GM04503 (cell line): ENCODE results near the gene KCNQ1OT1.

Experiments
- DNase-seq: peaks from one replicate; pipeline ENCODE4 v3.0.0-alpha.2; 2012; ENCODE audit warnings: low read depth

Gene KCNQ1OT1

GRCh38 chr11:2593393-2593950 lies 106.3 kb downstream of the KCNQ1OT1 start:
- DNase-seq = no peak

- DNase-seq = no peak
These were observed 107.0 kb downstream of the KCNQ1OT1 start for GRCh38 chr11:2592559-2593392.

- no peak for DNase-seq
These were observed 108.0 kb downstream of the KCNQ1OT1 start for GRCh38 chr11:2591805-2592204.

GRCh38 chr11:2590965-2591754 lies 108.6 kb downstream of the KCNQ1OT1 start:
- DNase-seq = no peak

- no peak for DNase-seq
These were observed 109.4 kb downstream of the KCNQ1OT1 start for GRCh38 chr11:2590131-2590964.

- no peak for DNase-seq
These were observed 110.3 kb downstream of the KCNQ1OT1 start for GRCh38 chr11:2589538-2589934.

- DNase-seq = no peak
These were observed 110.8 kb downstream of the KCNQ1OT1 start for GRCh38 chr11:2588809-2589537.

- DNase-seq = no peak
These were observed 111.6 kb downstream of the KCNQ1OT1 start for GRCh38 chr11:2587976-2588748.

- no peak for DNase-seq
These were observed 112.5 kb downstream of the KCNQ1OT1 start for GRCh38 chr11:2587132-2587930.

GRCh38 chr11:2586793-2587131 lies 113.0 kb downstream of the KCNQ1OT1 start:
- no peak for DNase-seq

- DNase-seq = no peak
These were observed 113.6 kb downstream of the KCNQ1OT1 start for GRCh38 chr11:2586087-2586792.

GRCh38 chr11:2585566-2586086 lies 114.2 kb downstream of the KCNQ1OT1 start:
- DNase-seq = no peak

GRCh38 chr11:2584812-2585565 lies 114.8 kb downstream of the KCNQ1OT1 start:
- no peak for DNase-seq

- no peak for DNase-seq
These were observed 115.4 kb downstream of the KCNQ1OT1 start for GRCh38 chr11:2584434-2584811.

GRCh38 chr11:2583605-2583958 lies 116.2 kb downstream of the KCNQ1OT1 start:
- DNase-seq = no peak

GRCh38 chr11:2582946-2583604 lies 116.7 kb downstream of the KCNQ1OT1 start:
- no peak for DNase-seq

- DNase-seq = no peak
These were observed 117.3 kb downstream of the KCNQ1OT1 start for GRCh38 chr11:2582351-2582945.
